Endothelial cell of umbilical vein (primary cell): ENCODE data around the gene DSCAML1. TPM values are rescaled to one million over a fixed set of nuclear protein-coding genes. Genes with fewer than 3 reads are reported as not detected.

Experiments
- BruUV-seq: library from RNA; stranded (reverse); fragments of 400-500 nt; replicated peaks from 2 replicates; lab custom pipeline; 2021; lab: Mats Ljungman, UMichigan
- CTCF ChIA-PET: fragments of 300-600, 350-600 bp; sonication (Branson Sonifier 250); formaldehyde crosslinking; loops from one replicate; lab custom pipeline; 2021; ENCODE audit warnings: antibody characterized with exemption, inconsistent platforms; lab: Charles Lee
- POLR2A ChIA-PET: fragments of 300-600, 350-600 bp; sonication (Branson Sonifier 250); formaldehyde crosslinking; loops from one replicate; lab custom pipeline; 2021; ENCODE audit warnings: antibody characterized with exemption, inconsistent platforms; lab: Charles Lee
- DNase-seq: peaks from one replicate; pipeline ENCODE4 v3.0.0-alpha.2; 2011; ENCODE audit warnings: low read depth, low spot score
- FAIRE-seq: peaks from 2 replicates; lab custom pipeline; 2011; peaks lifted over from hg19 to GRCh38; lab: Jason Lieb, UNC
- H2AFZ ChIP-seq: 2 replicates; pipeline ENCODE4 v1.6.0; 2012; ENCODE audit warnings: low read depth, low read length, control low read depth, inconsistent platforms
- H3K27ac ChIP-seq: 2 replicates; pipeline ENCODE4 v1.5.1; 2011; ENCODE audit warnings: low read depth, mild to moderate bottlenecking, control low read depth, low read length, moderate library complexity; ENCODE audit not compliant: insufficient read depth
- H3K27me3 ChIP-seq, 2 experiments: 2 replicates each; pipeline versions ENCODE4 v1.6.0 to v1.6.1; 2011; ENCODE audit warnings: low read length in 2 of 2, mixed read lengths in 1 of 2; ENCODE audit not compliant: control insufficient read depth in 2 of 2, insufficient read depth in 2 of 2
- H3K36me3 ChIP-seq, 2 experiments: 2 replicates in 1 of 2; 3 replicates in 1 of 2; pipeline ENCODE4 v1.5.1; 2011; ENCODE audit warnings: low read length in 2 of 2, mild to moderate bottlenecking in 1 of 2, moderate library complexity in 1 of 2; ENCODE audit not compliant: control insufficient read depth in 2 of 2, insufficient read depth in 2 of 2; ENCODE audit errors: extremely low read depth in 1 of 2
- H3K4me1 ChIP-seq: 3 replicates; pipeline ENCODE4 v1.5.1; 2011; ENCODE audit warnings: mild to moderate bottlenecking, low read length; ENCODE audit not compliant: control insufficient read depth, insufficient read depth; ENCODE audit errors: extremely low read depth
- H3K4me2 ChIP-seq: 2 replicates; pipeline ENCODE4 v1.6.1; 2011; ENCODE audit warnings: low read length, control low read depth, mixed read lengths; ENCODE audit not compliant: insufficient read depth
- H3K4me3 ChIP-seq, 3 experiments: fragments of 200-600 bp in 1 of 3; sonication (generic), shearing (Covaris generic) in 1 of 3; replicated peaks in 1 of 3; 2 replicates each; pipeline ENCODE4 v1.5.1; 2011 to 2016; ENCODE audit warnings: control low read depth in 3 of 3, low read length in 3 of 3, mild to moderate bottlenecking in 2 of 3, inconsistent platforms in 1 of 3, low read depth in 1 of 3, moderate library complexity in 1 of 3; ENCODE audit not compliant: insufficient read depth in 1 of 3
- H3K79me2 ChIP-seq: 2 replicates; pipeline ENCODE4 v1.6.0; 2012; ENCODE audit warnings: low read length, inconsistent platforms; ENCODE audit not compliant: control insufficient read depth, insufficient read depth
- H3K9ac ChIP-seq: replicated peaks from 2 replicates; pipeline ENCODE3; 2011; ENCODE audit warnings: low read length, control low read depth; ENCODE audit not compliant: insufficient read depth; ENCODE audit errors: extremely low read depth
- H3K9me1 ChIP-seq: replicated peaks from 3 replicates; pipeline ENCODE4 v1.6.0; 2011; ENCODE audit warnings: mild to moderate bottlenecking, low read length; ENCODE audit not compliant: control insufficient read depth, insufficient read depth; ENCODE audit errors: extremely low read depth
- H3K9me3 ChIP-seq: replicated peaks from 2 replicates; pipeline ENCODE4 v1.5.1; 2012; ENCODE audit warnings: low read length, inconsistent platforms; ENCODE audit not compliant: control insufficient read depth, insufficient read depth
- H4K20me1 ChIP-seq: replicated peaks from 2 replicates; pipeline ENCODE3; 2011; ENCODE audit warnings: mild to moderate bottlenecking, low read length; ENCODE audit not compliant: control insufficient read depth, insufficient read depth; ENCODE audit errors: extremely low read depth
- EZH2 ChIP-seq: IDR thresholded peaks from 2 replicates; pipeline ENCODE4 v1.6.1; 2012; ENCODE audit warnings: borderline replicate concordance, low read depth, mild to moderate bottlenecking, moderate library complexity, low read length, inconsistent platforms; ENCODE audit not compliant: severe bottlenecking
- FOS ChIP-seq: IDR thresholded peaks from 2 replicates; pipeline ENCODE4 v1.6.1; 2011; ENCODE audit warnings: mild to moderate bottlenecking, low read length, moderate library complexity, borderline replicate concordance; ENCODE audit not compliant: insufficient read depth
- JUN ChIP-seq: IDR thresholded peaks from 2 replicates; pipeline ENCODE4 v1.6.1; 2011; ENCODE audit warnings: borderline replicate concordance, low read depth; ENCODE audit not compliant: insufficient read length, insufficient read depth
- MYC ChIP-seq: IDR thresholded peaks from one replicate; pipeline ENCODE4 v1.6.1; 2011; ENCODE audit warnings: mild to moderate bottlenecking, low read depth, low read length
- POLR2A ChIP-seq: IDR thresholded peaks from 2 replicates; pipeline ENCODE4 v1.6.1; 2012; ENCODE audit warnings: low read depth, mild to moderate bottlenecking, control low read depth, low read length
- dilution Hi-C: fragments of 300-500 bp; cut with MboI; formaldehyde crosslinking; loops from one replicate; pipeline ENCODE4 v1.15.0; 2019; ENCODE audit warnings: low sequenced_read_pairs; ENCODE audit not compliant: extremely low pct_ligation_motif_present
- intact Hi-C: fragments of 100-400 bp; cut with micrococcal nuclease; formaldehyde crosslinking; loops from one replicate; pipeline ENCODE4 v1.10.0; 2022
- polyA plus RNA-seq, 4 experiments: library from polyadenylated mRNA; depleted of rRNA in 3 of 4; stranded (reverse) in 3 of 4; unstranded in 1 of 4; fragments of >200 nt; gene quantifications; 2 replicates each; pipeline versions ENCODE4 v1.2.1 to v1.2.3, GENCODE V29; 2011 to 2012; ENCODE audit warnings: missing spikeins in 1 of 4
- total RNA-seq: library from RNA; stranded (reverse); gene quantifications from 2 replicates; pipeline ENCODE4 v1.2.3, GENCODE V29; 2021

DSCAML1 gene
- total and polyA plus RNA-seq, 2 donors (not counting 3 experiments of a cell fraction or from before 2014, with no cell fraction given): not detected

- Histone ChIP-seq H3K27ac (no peak overlapping the region), H3K4me3 (no peak overlapping the region), H3K9me3 (no peaks in the 10 kb centered on the region), H4K20me1 (no peaks in the 10 kb centered on the region), H3K4me2 (no peak overlapping the region), H3K36me3 (no peaks in the 10 kb centered on the region), H3K9me1 (no peaks in the 10 kb centered on the region), H3K4me1 (no peaks in the 10 kb centered on the region), H3K79me2 (no peaks in the 10 kb centered on the region), H2AFZ (no peak overlapping the region), H3K27me3 (no peaks in the 10 kb centered on the region), H3K9ac (no peak overlapping the region)
- POLR2A ChIA-PET: no interaction called here
- DNase-seq (no peak), FAIRE-seq (no peak)
- CTCF ChIA-PET: interaction anchor here (0.8 kb wide), 1 partner anchor 8 kb away, joined by 3 read pairs; no protein-coding TSS in a partner anchor
- no TSS peak for BruUV-seq
- dilution Hi-C loops (no loop called here), intact Hi-C loops (no loop called here)
- TF ChIP-seq MYC: no peak
- TF ChIP-seq POLR2A: no peak
Observed at GRCh38 chr11:117748771-117749540, 48.1 kb downstream of the DSCAML1 start.

- Histone ChIP-seq H3K36me3 (no peaks in the 10 kb centered on the region), H3K9me1 (no peaks in the 10 kb centered on the region), H3K4me1 (no peaks in the 10 kb centered on the region), H3K4me3 (no peak overlapping the region), H3K4me2 (no peak overlapping the region), H3K9ac (no peak overlapping the region), H2AFZ (no peak overlapping the region), H3K27ac (no peak overlapping the region), H3K9me3 (no peaks in the 10 kb centered on the region), H3K27me3 (no peaks in the 10 kb centered on the region), H4K20me1 (no peaks in the 10 kb centered on the region), H3K79me2 (no peaks in the 10 kb centered on the region)
- POLR2A ChIA-PET: no interaction called here
- TF ChIP-seq JUN: no peak
- no peak for TF ChIP-seq FOS
- no peak for TF ChIP-seq EZH2
- TF ChIP-seq MYC: no peak
- CTCF ChIA-PET: interaction anchor here (0.8 kb wide), 1 partner anchor 9 kb away, joined by 3 read pairs; no protein-coding TSS in a partner anchor
- DNase-seq (no peak), FAIRE-seq (no peak)
- intact Hi-C loops (no loop called here), dilution Hi-C loops (no loop called here)
- no TSS peak for BruUV-seq
Observed at GRCh38 chr11:117747892-117748291, 49.1 kb downstream of the DSCAML1 start.
